BLaER1 (cell line): ENCODE results near the gene MAGI2.

Source experiments
- H3K27ac ChIP-seq: shearing (Covaris generic); formaldehyde crosslinking; 2 replicates; pipeline ENCODE4 v1.8.1; 2022
- H3K27me3 ChIP-seq: shearing (Covaris generic); formaldehyde crosslinking; 2 replicates; pipeline ENCODE4 v1.8.1; 2022
- H3K36me3 ChIP-seq: shearing (Covaris generic); formaldehyde crosslinking; 2 replicates; pipeline ENCODE4 v1.8.1; 2022
- H3K4me1 ChIP-seq: shearing (Covaris generic); formaldehyde crosslinking; 2 replicates; pipeline ENCODE4 v1.8.1; 2022
- H3K4me2 ChIP-seq: shearing (Covaris generic); formaldehyde crosslinking; 2 replicates; pipeline ENCODE4 v1.8.1; 2022
- H3K4me3 ChIP-seq: shearing (Covaris generic); formaldehyde crosslinking; 2 replicates; pipeline ENCODE4 v1.8.1; 2022
- H3K9ac ChIP-seq: shearing (Covaris generic); formaldehyde crosslinking; 2 replicates; pipeline ENCODE4 v1.8.1; 2022
- H3K9me3 ChIP-seq: shearing (Covaris generic); formaldehyde crosslinking; 2 replicates; pipeline ENCODE4 v1.8.1; 2022
- H4K20me1 ChIP-seq: shearing (Covaris generic); formaldehyde crosslinking; 2 replicates; pipeline ENCODE4 v1.8.1; 2022
- Cebpa-rat ChIP-seq: shearing (Covaris generic); IDR thresholded peaks from 2 replicates; pipeline ENCODE4 v1.8.1; 2022

Gene MAGI2

GRCh38 chr7:78213402-78213801 lies 1240.1 kb downstream of the MAGI2 start:
- H3K27me3 ChIP-seq, result no peaks in the 10 kb centered on the region
- TF ChIP-seq Cebpa-rat, result no peak

GRCh38 chr7:78212476-78213060 lies 1240.9 kb downstream of the MAGI2 start:
- no peak overlapping the region for H3K9ac ChIP-seq
- H4K20me1 ChIP-seq, result no peaks in the 10 kb centered on the region
- H3K27me3 ChIP-seq, result no peaks in the 10 kb centered on the region
- no peak overlapping the region for H3K27ac ChIP-seq
- no peak for TF ChIP-seq Cebpa-rat
- H3K4me3 ChIP-seq, result no peak overlapping the region
- H3K9me3 ChIP-seq, result no peaks in the 10 kb centered on the region
- no peaks in the 10 kb centered on the region for H3K36me3 ChIP-seq
- no peak overlapping the region for H3K4me2 ChIP-seq
- H3K4me1 ChIP-seq, result no peaks in the 10 kb centered on the region

More at GRCh38 chr7:78213402-78213801, 1240.1 kb downstream of the MAGI2 start:
- H3K27ac ChIP-seq, result no peak overlapping the region
- H3K4me3 ChIP-seq, result no peak overlapping the region
- no peaks in the 10 kb centered on the region for H3K4me1 ChIP-seq
- H3K9ac ChIP-seq, result no peak overlapping the region
- H3K36me3 ChIP-seq, result no peaks in the 10 kb centered on the region
- H3K9me3 ChIP-seq, result no peaks in the 10 kb centered on the region
- H3K4me2 ChIP-seq, result no peak overlapping the region
- H4K20me1 ChIP-seq, result no peaks in the 10 kb centered on the region

DNA sequence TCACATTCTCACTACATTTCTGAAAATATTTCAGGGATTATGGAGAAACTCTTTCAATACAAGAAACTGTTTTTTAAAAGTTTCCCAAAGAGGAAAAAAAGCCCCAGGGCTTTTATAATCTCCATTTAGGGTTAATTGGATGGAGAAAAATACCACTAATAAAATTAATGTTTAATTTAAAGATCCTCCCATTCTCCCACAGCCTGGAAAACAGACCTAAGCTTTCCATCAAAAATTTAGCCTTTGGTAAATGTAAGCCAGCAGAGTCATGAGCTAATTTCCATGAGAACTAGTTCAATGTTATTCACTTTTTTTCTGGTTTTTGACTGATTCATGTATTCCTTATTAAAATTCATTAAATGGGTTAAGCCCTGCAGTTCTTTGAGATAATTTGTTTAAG lies 1246.2 kb downstream of the MAGI2 start:
- no peak overlapping the region for H3K4me3 ChIP-seq
- TF ChIP-seq Cebpa-rat, result no peak
- H3K27me3 ChIP-seq, result no peaks in the 10 kb centered on the region
- no peaks in the 10 kb centered on the region for H3K36me3 ChIP-seq
- H3K4me2 ChIP-seq, result no peak overlapping the region
- no peak overlapping the region for H3K27ac ChIP-seq
- no peaks in the 10 kb centered on the region for H3K4me1 ChIP-seq
- H4K20me1 ChIP-seq, result no peaks in the 10 kb centered on the region
- H3K9ac ChIP-seq, result no peak overlapping the region
- H3K9me3 ChIP-seq, result no peaks in the 10 kb centered on the region

DNA sequence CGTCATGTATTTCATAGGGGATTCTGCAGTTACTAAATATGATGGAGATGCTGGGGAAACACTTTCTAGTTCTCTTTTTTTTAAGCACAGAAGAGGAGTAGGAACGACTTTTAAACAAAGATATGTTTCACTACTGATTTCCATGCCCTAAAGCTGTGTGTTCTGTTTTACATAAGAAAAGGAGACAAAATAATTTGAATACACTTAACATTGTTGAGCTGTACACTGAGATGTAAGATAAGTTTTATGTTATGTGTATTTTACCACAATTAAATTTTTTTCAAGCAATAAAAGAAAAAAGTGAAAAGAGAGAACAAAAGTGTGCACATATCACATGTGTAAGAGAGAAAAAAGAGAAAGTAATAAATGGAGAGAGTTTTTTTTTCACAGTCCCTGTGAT lies 1246.7 kb downstream of the MAGI2 start:
- no peak overlapping the region for H3K9ac ChIP-seq
- H3K27me3 ChIP-seq, result no peaks in the 10 kb centered on the region
- H3K4me1 ChIP-seq, result no peaks in the 10 kb centered on the region
- no peak overlapping the region for H3K27ac ChIP-seq
- H3K36me3 ChIP-seq, result no peaks in the 10 kb centered on the region
- H3K4me3 ChIP-seq, result no peak overlapping the region
- H3K4me2 ChIP-seq, result no peak overlapping the region
- H3K9me3 ChIP-seq, result no peaks in the 10 kb centered on the region
- no peaks in the 10 kb centered on the region for H4K20me1 ChIP-seq
- no peak for TF ChIP-seq Cebpa-rat

- no peaks in the 10 kb centered on the region for H4K20me1 ChIP-seq
- H3K27ac ChIP-seq, result no peak overlapping the region
- no peak overlapping the region for H3K4me2 ChIP-seq
- no peaks in the 10 kb centered on the region for H3K36me3 ChIP-seq
- no peaks in the 10 kb centered on the region for H3K9me3 ChIP-seq
- H3K4me3 ChIP-seq, result no peak overlapping the region
- no peak overlapping the region for H3K9ac ChIP-seq
- TF ChIP-seq Cebpa-rat, result no peak
- H3K27me3 ChIP-seq, result no peaks in the 10 kb centered on the region
- H3K4me1 ChIP-seq, result no peaks in the 10 kb centered on the region
Measured at GRCh38 chr7:78203042-78203720, 1250.3 kb downstream of the MAGI2 start.

GRCh38 chr7:78198756-78199155 lies 1254.7 kb downstream of the MAGI2 start:
- TF ChIP-seq Cebpa-rat, result no peak
- H3K4me2 ChIP-seq, result no peak overlapping the region
- H3K27ac ChIP-seq, result no peak overlapping the region

DNA sequence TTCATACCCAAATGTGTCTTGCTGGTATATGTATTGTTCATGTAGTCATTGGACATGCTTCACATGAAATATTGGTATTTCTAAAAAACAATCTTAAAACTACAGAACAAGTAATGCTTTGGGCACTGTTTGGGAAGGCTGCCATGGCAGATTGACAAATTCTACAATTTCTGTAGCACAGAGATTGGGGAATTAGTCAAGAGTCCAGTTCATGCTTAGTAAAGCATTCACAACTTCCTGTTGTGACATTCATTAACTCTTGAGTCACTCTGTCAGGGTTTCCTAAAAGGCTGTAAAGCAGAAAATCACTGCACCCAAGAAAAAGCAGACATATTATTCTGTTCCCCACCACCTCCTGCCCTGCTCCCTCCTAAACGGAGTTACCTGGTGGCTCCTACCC lies 1256.0 kb downstream of the MAGI2 start:
- Histone ChIP-seq H3K27ac (no peak overlapping the region), H3K4me3 (no peak overlapping the region)
- no peak for TF ChIP-seq Cebpa-rat

More at GRCh38 chr7:78198756-78199155, 1254.7 kb downstream of the MAGI2 start:
- Histone ChIP-seq H3K27me3 (no peaks in the 10 kb centered on the region), H3K36me3 (no peaks in the 10 kb centered on the region), H3K4me3 (no peak overlapping the region), H3K9ac (no peak overlapping the region), H3K9me3 (no peaks in the 10 kb centered on the region), H3K4me1 (no peaks in the 10 kb centered on the region), H4K20me1 (no peaks in the 10 kb centered on the region)

GRCh38 chr7:78195281-78195680 lies 1258.2 kb downstream of the MAGI2 start:
- Histone ChIP-seq H3K4me2 (no peak overlapping the region), H3K4me3 (no peak overlapping the region), H3K27ac (no peak overlapping the region), H3K36me3 (no peaks in the 10 kb centered on the region), H3K27me3 (no peaks in the 10 kb centered on the region), H3K9ac (no peak overlapping the region), H4K20me1 (no peaks in the 10 kb centered on the region), H3K9me3 (no peaks in the 10 kb centered on the region), H3K4me1 (no peaks in the 10 kb centered on the region)
- TF ChIP-seq Cebpa-rat, result no peak

More for the DNA sequence above, 1256.0 kb downstream of the MAGI2 start:
- H4K20me1 ChIP-seq, result no peaks in the 10 kb centered on the region
- H3K9ac ChIP-seq, result no peak overlapping the region
- H3K9me3 ChIP-seq, result no peaks in the 10 kb centered on the region
- no peaks in the 10 kb centered on the region for H3K27me3 ChIP-seq
- no peaks in the 10 kb centered on the region for H3K36me3 ChIP-seq
- H3K4me2 ChIP-seq, result no peak overlapping the region
- no peaks in the 10 kb centered on the region for H3K4me1 ChIP-seq

- H3K4me3 ChIP-seq, result no peak overlapping the region
Measured at GRCh38 chr7:78194611-78195010, 1258.9 kb downstream of the MAGI2 start.

DNA sequence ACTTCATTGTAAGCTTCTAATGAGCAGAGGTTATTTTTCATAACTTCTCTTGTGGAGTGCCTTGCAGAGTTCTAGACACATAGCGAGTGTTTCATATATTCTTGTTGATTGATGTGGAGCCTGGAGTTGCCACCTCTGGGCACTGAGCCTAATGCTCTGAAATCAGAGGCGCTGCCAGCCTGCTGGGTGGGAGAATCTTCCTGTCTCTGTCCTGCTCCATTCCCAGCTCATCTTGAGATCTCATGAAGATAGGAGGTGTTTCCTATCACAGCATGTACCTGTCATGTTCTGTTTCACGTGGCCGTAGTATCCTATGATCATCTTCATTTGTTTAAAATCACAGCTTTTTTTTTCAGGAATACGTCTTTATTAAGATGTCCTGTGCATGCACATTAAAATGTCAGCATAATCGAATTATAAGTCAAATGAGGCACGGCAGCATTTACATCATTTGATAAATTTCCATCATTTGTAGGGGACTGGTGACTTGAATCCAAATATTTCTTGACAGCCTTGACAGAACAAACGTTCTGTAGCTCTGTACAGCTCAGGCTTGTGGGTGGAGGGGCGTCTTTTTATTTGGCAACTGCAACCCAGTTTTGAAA lies 1261.9 kb downstream of the MAGI2 start:
- Histone ChIP-seq H4K20me1 (no peaks in the 10 kb centered on the region), H3K4me1 (no peaks in the 10 kb centered on the region), H3K4me3 (no peak overlapping the region), H3K4me2 (no peak overlapping the region), H3K27ac (no peak overlapping the region), H3K9ac (no peak overlapping the region), H3K36me3 (no peaks in the 10 kb centered on the region), H3K27me3 (no peaks in the 10 kb centered on the region), H3K9me3 (no peaks in the 10 kb centered on the region)
- no peak for TF ChIP-seq Cebpa-rat

More at GRCh38 chr7:78194611-78195010, 1258.9 kb downstream of the MAGI2 start:
- TF ChIP-seq Cebpa-rat, result no peak
- Histone ChIP-seq H3K9ac (no peak overlapping the region), H3K4me1 (no peaks in the 10 kb centered on the region), H3K27me3 (no peaks in the 10 kb centered on the region), H3K4me2 (no peak overlapping the region), H3K9me3 (no peaks in the 10 kb centered on the region), H3K36me3 (no peaks in the 10 kb centered on the region), H4K20me1 (no peaks in the 10 kb centered on the region), H3K27ac (no peak overlapping the region)
